Measurements from ENCODE around the gene CTSH. TPM values are rescaled to one million over a fixed set of nuclear protein-coding genes. Genes with fewer than 3 reads are reported as not detected.

CTSH gene
- polyA plus RNA-seq, 1 donor (not counting 4 experiments of a cell fraction or from before 2014, with no cell fraction given) = 23.0 TPM

GRCh38 chr15:78960308-78960707 lies 15.5 kb upstream of the CTSH start:
- dilution Hi-C loops (cut with MboI; ENCODE audit: extremely low pct_ligation_motif_present, low sequenced_read_pairs) = no loop called here
- Histone ChIP-seq H3K4me1 (ENCODE audit: control insufficient read depth, extremely low read depth, insufficient read depth, low read length) (no peaks in the 10 kb centered on the region), H4K20me1 (ENCODE audit: control insufficient read depth, extremely low read depth, insufficient read depth, low read length) (no peaks in the 10 kb centered on the region), H3K79me2 (ENCODE audit: control insufficient read depth, insufficient read depth, low read length) (no peaks in the 10 kb centered on the region), H3K9me1 (ENCODE audit: control insufficient read depth, extremely low read depth, insufficient read depth, low read length) (no peaks in the 10 kb centered on the region), H3K4me3 (ENCODE audit: control insufficient read depth in 2 of 3, extremely low read depth in 1 of 3, insufficient read depth in 2 of 3, low read depth in 1 of 3, low read length in 3 of 3) (no peak overlapping the region), H3K9ac (ENCODE audit: control insufficient read depth, extremely low read depth, insufficient read depth, low read length) (no peak overlapping the region), H3K27me3 (ENCODE audit: control insufficient read depth, extremely low read depth, insufficient read depth, low read length) (no peaks in the 10 kb centered on the region), H3K36me3 (ENCODE audit: control insufficient read depth in 2 of 2, extremely low read depth in 1 of 2, insufficient read depth in 2 of 2, low read length in 2 of 2) (no peaks in the 10 kb centered on the region), H3K27ac (ENCODE audit: control insufficient read depth, insufficient read depth, low read length) (no peak overlapping the region), H2AFZ (ENCODE audit: control insufficient read depth, low read length) (no peak overlapping the region), H3K4me2 (ENCODE audit: control insufficient read depth, extremely low read depth, insufficient read depth, low read depth, low read length) (no peak overlapping the region), H3K9me3 (ENCODE audit: control insufficient read depth, low read depth, low read length) (no peaks in the 10 kb centered on the region)
- FAIRE-seq = no peak
- DNase-seq (ENCODE audit: low read depth, low spot score) = no peak
- TF ChIP-seq EZH2 (IDR thresholded peaks at IDR 0.05; ENCODE audit: low read length) (no peak), CTCF (optimal IDR thresholded peaks at IDR 0.05 in 1 of 3, IDR thresholded peaks at IDR 0.05 in 1 of 3, conservative IDR thresholded peaks at IDR 0.05 in 1 of 3; ENCODE audit: extremely low read depth in 1 of 3, insufficient read depth in 2 of 3, low read length in 3 of 3) (no peak)

DNA sequence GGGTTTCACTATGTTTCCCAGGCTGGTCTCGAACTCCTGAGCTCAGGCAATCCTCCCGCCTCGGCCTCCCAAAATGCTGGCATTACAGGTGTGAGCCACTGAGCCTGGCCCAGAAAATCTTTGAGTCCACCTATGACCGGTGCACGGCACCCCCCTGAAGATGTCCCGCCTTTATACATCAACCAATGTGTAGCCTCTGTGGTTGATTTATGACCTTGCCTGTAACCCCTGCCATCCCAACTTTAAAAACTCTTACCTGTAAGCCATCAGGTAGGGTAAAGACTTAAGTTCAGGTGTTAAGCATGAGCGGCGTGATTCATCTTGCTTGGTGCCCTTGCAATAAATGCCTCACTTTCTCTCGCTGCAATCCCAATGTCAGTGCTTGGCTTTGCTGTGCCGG lies 14.5 kb upstream of the CTSH start:
- DNase-seq (ENCODE audit: low read depth, low spot score) = no peak
- Histone ChIP-seq H3K27me3 (ENCODE audit: control insufficient read depth, extremely low read depth, insufficient read depth, low read length) (no peaks in the 10 kb centered on the region), H3K9me1 (ENCODE audit: control insufficient read depth, extremely low read depth, insufficient read depth, low read length) (no peaks in the 10 kb centered on the region), H3K9ac (ENCODE audit: control insufficient read depth, extremely low read depth, insufficient read depth, low read length) (no peak overlapping the region), H3K4me1 (ENCODE audit: control insufficient read depth, extremely low read depth, insufficient read depth, low read length) (no peaks in the 10 kb centered on the region), H3K9me3 (ENCODE audit: control insufficient read depth, low read depth, low read length) (no peaks in the 10 kb centered on the region), H2AFZ (ENCODE audit: control insufficient read depth, low read length) (no peak overlapping the region), H3K4me3 (ENCODE audit: control insufficient read depth in 2 of 3, extremely low read depth in 1 of 3, insufficient read depth in 2 of 3, low read depth in 1 of 3, low read length in 3 of 3) (no peak overlapping the region), H3K27ac (ENCODE audit: control insufficient read depth, insufficient read depth, low read length) (no peak overlapping the region), H3K36me3 (ENCODE audit: control insufficient read depth in 2 of 2, extremely low read depth in 1 of 2, insufficient read depth in 2 of 2, low read length in 2 of 2) (no peaks in the 10 kb centered on the region), H3K79me2 (ENCODE audit: control insufficient read depth, insufficient read depth, low read length) (no peaks in the 10 kb centered on the region), H3K4me2 (ENCODE audit: control insufficient read depth, extremely low read depth, insufficient read depth, low read depth, low read length) (no peak overlapping the region), H4K20me1 (ENCODE audit: control insufficient read depth, extremely low read depth, insufficient read depth, low read length) (no peaks in the 10 kb centered on the region)
- no peak for FAIRE-seq
- dilution Hi-C loops (cut with MboI; ENCODE audit: extremely low pct_ligation_motif_present, low sequenced_read_pairs) = no loop called here
- no peak for TF ChIP-seq EZH2 (IDR thresholded peaks at IDR 0.05; ENCODE audit: low read length)
- no peak for TF ChIP-seq CTCF (optimal IDR thresholded peaks at IDR 0.05 in 1 of 3, IDR thresholded peaks at IDR 0.05 in 1 of 3, conservative IDR thresholded peaks at IDR 0.05 in 1 of 3; ENCODE audit: extremely low read depth in 1 of 3, insufficient read depth in 2 of 3, low read length in 3 of 3)

All from keratinocyte (primary cell).